ENCODE measurements around the gene PSORS1C1. TPM values are rescaled to one million over a fixed set of nuclear protein-coding genes. Genes with fewer than 3 reads are reported as not detected.
"Not testable (repeated sequence)": the region's sequence is repeated elsewhere in the genome, so short reads cannot be mapped to it uniquely, and the experiment has no call there.

PSORS1C1 gene
- total RNA-seq, 2 donors from 2014 or later = 0.41 to 3.2 TPM

- H3K27ac Mint-ChIP-seq = peak overlapping the region in 1 of 2 donors; percentile 22
- no peaks in the 10 kb centered on the region for H3K36me3 Mint-ChIP-seq
- ATAC-seq (peak in 1 of 2 donors; percentile 70), DNase-seq (ENCODE audit: low spot score in 2 of 2) (no peak)
- H3K9me3 Mint-ChIP-seq = no peaks in the 10 kb centered on the region
Observed at GRCh38 chr6:31178143-31179041, 63.8 kb downstream of the PSORS1C1 start.

GRCh38 chr6:31179042-31179386, 64.4 kb downstream of the PSORS1C1 start:
- no peak for DNase-seq (ENCODE audit: low spot score in 2 of 2)
- no peak overlapping the region for H3K27ac Mint-ChIP-seq
- no peak for ATAC-seq
- H3K36me3 Mint-ChIP-seq = no peaks in the 10 kb centered on the region
- H3K9me3 Mint-ChIP-seq = no peaks in the 10 kb centered on the region

- H3K36me3 Mint-ChIP-seq = no peaks in the 10 kb centered on the region
- peak overlapping the region in 1 of 2 donors; percentile 84 for H3K27ac Mint-ChIP-seq
- H3K9me3 Mint-ChIP-seq = no peaks in the 10 kb centered on the region
- ATAC-seq (no peak), DNase-seq (ENCODE audit: low spot score in 2 of 2) (no peak)
Observed at GRCh38 chr6:31179896-31180295, 65.3 kb downstream of the PSORS1C1 start.

- H3K9me3 Mint-ChIP-seq = no peaks in the 10 kb centered on the region
- peak; percentile 89 to 100 for ATAC-seq
- peak overlapping the region in 1 of 2 donors; percentile 84 for H3K27ac Mint-ChIP-seq
- H3K36me3 Mint-ChIP-seq = no peaks in the 10 kb centered on the region
- peak; percentile 33 to 82 for DNase-seq (ENCODE audit: low spot score in 2 of 2)
Observed at GRCh38 chr6:31180500-31180899, 65.9 kb downstream of the PSORS1C1 start.

- not testable (repeated sequence) for H3K9me3 Mint-ChIP-seq; ATAC-seq; H3K27ac Mint-ChIP-seq; H3K36me3 Mint-ChIP-seq; DNase-seq (ENCODE audit: low spot score in 2 of 2)
Observed at GRCh38 chr6:31183287-31183686, 68.7 kb downstream of the PSORS1C1 start.

GRCh38 chr6:31183859-31184258, 69.3 kb downstream of the PSORS1C1 start:
- ATAC-seq; H3K27ac Mint-ChIP-seq; H3K36me3 Mint-ChIP-seq; DNase-seq (ENCODE audit: low spot score in 2 of 2); H3K9me3 Mint-ChIP-seq: not testable (repeated sequence)

- ATAC-seq; DNase-seq (ENCODE audit: low spot score in 2 of 2); H3K9me3 Mint-ChIP-seq; H3K36me3 Mint-ChIP-seq; H3K27ac Mint-ChIP-seq: not testable (repeated sequence)
Observed at GRCh38 chr6:31185695-31186051, 71.1 kb downstream of the PSORS1C1 start.

- ATAC-seq (no peak), DNase-seq (ENCODE audit: low spot score in 2 of 2) (no peak)
- H3K36me3 Mint-ChIP-seq = no peaks in the 10 kb centered on the region
- H3K27ac Mint-ChIP-seq = no peak overlapping the region
- no peaks in the 10 kb centered on the region for H3K9me3 Mint-ChIP-seq
Observed at GRCh38 chr6:31186052-31186734, 71.6 kb downstream of the PSORS1C1 start.

GRCh38 chr6:31187780-31188194, 73.2 kb downstream of the PSORS1C1 start:
- Mint-ChIP-seq H3K36me3 (no peaks in the 10 kb centered on the region), H3K9me3 (no peaks in the 10 kb centered on the region), H3K27ac (no peak overlapping the region)
- ATAC-seq (no peak), DNase-seq (ENCODE audit: low spot score in 2 of 2) (no peak)

- not testable (repeated sequence) for DNase-seq (ENCODE audit: low spot score in 2 of 2); H3K36me3 Mint-ChIP-seq; ATAC-seq; H3K9me3 Mint-ChIP-seq
- H3K27ac Mint-ChIP-seq = peak overlapping the region in 1 of 2 donors; percentile 85
Observed at GRCh38 chr6:31189223-31189622, 74.6 kb downstream of the PSORS1C1 start.

Other genes with a start within 250 kb of the PSORS1C1 start
- 10 to 100 TPM; 15.2 to 20.7 TPM for gene DDR1, start 230.3 kb upstream of the PSORS1C1 start, total RNA-seq
- gene GTF2H4, start 206.6 kb upstream of the PSORS1C1 start, total RNA-seq = 10 to 100 TPM; 27.6 to 44.9 TPM
- 10 to 100 TPM; 55.1 to 55.7 TPM for gene VARS2, start 200.6 kb upstream of the PSORS1C1 start, total RNA-seq
- not detected for gene SFTA2, start 182.6 kb upstream of the PSORS1C1 start, total RNA-seq
- gene MUCL3, start 173.8 kb upstream of the PSORS1C1 start, total RNA-seq = not detected
- not detected for gene MUC21, start 131.1 kb upstream of the PSORS1C1 start, total RNA-seq
- not detected for gene MUC22, start 104.3 kb upstream of the PSORS1C1 start, total RNA-seq
- not detected for gene C6orf15, start 2.2 kb upstream of the PSORS1C1 start, total RNA-seq
- not detected for gene CDSN, start 5.6 kb downstream of the PSORS1C1 start, total RNA-seq
- not detected for gene PSORS1C2, start 24.3 kb downstream of the PSORS1C1 start, total RNA-seq
- gene CCHCR1, start 43.0 kb downstream of the PSORS1C1 start, total RNA-seq = 10 to 100 TPM; 73.5 to 86.2 TPM
- gene TCF19, start 43.8 kb downstream of the PSORS1C1 start, total RNA-seq = 100 to 1,000 TPM in 1 of 2 donors, 10 to 100 TPM in 1; 93.3 to 100 TPM
- gene POU5F1, start 55.9 kb downstream of the PSORS1C1 start, total RNA-seq = under 1 TPM in 1 of 2 donors, not detected in 1; 0.59 TPM
- 1,000 to 10,000 TPM in 1 of 2 donors, 100 to 1,000 TPM in 1; 501 to 2,234 TPM for gene HLA-C, start 157.3 kb downstream of the PSORS1C1 start, total RNA-seq
- 1,000 to 10,000 TPM; 2,668 to 4,981 TPM for gene HLA-B, start 242.4 kb downstream of the PSORS1C1 start, total RNA-seq